ENCODE data around the gene MYOM1.
"Not testable (repeated sequence)": the region's sequence is repeated elsewhere in the genome, so short reads cannot be mapped to it uniquely, and the experiment has no call there.

MYOM1 gene

DNA sequence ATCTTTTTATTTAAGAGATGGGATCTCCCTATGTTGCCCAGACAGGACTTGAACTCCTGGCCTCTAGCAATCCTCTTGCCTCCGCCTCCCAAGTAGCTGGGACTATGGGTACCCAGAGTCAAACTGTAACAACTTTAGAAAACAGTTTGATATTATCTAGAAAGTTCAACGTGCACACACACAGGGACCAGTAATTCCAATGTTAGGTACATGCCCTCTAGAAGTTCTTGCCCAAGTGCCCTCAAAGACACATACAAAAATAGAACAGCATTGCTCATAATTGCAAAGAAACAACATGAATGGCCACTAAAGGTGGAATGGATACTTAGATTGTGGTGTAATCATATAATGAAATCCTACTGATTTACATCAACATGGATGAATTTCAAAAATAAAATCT, 194.2 kb downstream of the MYOM1 start:
- Histone ChIP-seq H3K4me3 (ENCODE audit: low read length) (no peak overlapping the region), H3K27me3 (ENCODE audit: insufficient read depth, low read length) (no peaks in the 10 kb centered on the region), H3K9me3 (ENCODE audit: low read length) (no peaks in the 10 kb centered on the region), H3K4me1 (ENCODE audit: insufficient read depth, low read length) (peaks cover 5% of the 10 kb centered on the region), H3K36me3 (ENCODE audit: insufficient read depth, low read length) (no peaks in the 10 kb centered on the region), H2AFZ (ENCODE audit: low read depth, low read length) (no peak overlapping the region)

DNA sequence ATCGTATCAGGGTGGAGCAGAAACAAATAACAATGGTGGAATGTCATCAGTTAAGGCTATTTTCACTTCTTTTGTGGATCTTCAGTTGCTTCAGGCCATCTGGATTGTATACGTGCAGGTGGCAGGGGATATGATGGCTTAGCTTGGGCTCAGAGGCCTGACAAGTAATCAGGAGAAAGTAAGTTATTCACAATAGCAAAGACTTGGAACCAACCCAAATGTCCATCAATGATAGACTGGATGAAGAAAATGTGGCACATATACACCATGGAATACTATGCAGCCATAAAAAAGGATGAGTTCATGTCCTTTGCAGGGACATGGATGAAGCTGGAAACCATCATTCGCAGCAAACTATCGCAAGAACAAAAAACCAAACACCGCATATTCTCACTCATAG, 196.2 kb downstream of the MYOM1 start:
- not testable (repeated sequence) for H3K9me3 ChIP-seq (ENCODE audit: low read length); H3K36me3 ChIP-seq (ENCODE audit: insufficient read depth, low read length); H3K4me1 ChIP-seq (ENCODE audit: insufficient read depth, low read length); H2AFZ ChIP-seq (ENCODE audit: low read depth, low read length); H3K4me3 ChIP-seq (ENCODE audit: low read length); H3K27me3 ChIP-seq (ENCODE audit: insufficient read depth, low read length)

Data from neuron (in vitro differentiated cells).